Measurements from ENCODE around the gene NPRL2. TPM values are rescaled to one million over a fixed set of nuclear protein-coding genes. Genes with fewer than 3 reads are reported as not detected.

The NPRL2 gene
- total RNA-seq, 1 donor from 2014 or later, result 18.0 TPM

- H3K4me3 ChIP-seq (ENCODE audit: low read depth, low read length), result no peak overlapping the region
- peaks cover 32% of the 10 kb centered on the region for H3K27me3 ChIP-seq (ENCODE audit: control insufficient read depth, insufficient read depth, low read length)
- peak; percentile 11 for TF ChIP-seq CTCF (IDR thresholded peaks at IDR 0.05; ENCODE audit: insufficient read depth, low read length, poor library complexity, severe bottlenecking)
- H3K36me3 ChIP-seq (ENCODE audit: control insufficient read depth, insufficient read depth, low read length), result no peaks in the 10 kb centered on the region
- no peak for DNase-seq (ENCODE audit: low read depth)
Observed at GRCh38 chr3:50370594-50370993, 20.0 kb upstream of the NPRL2 start.

GRCh38 chr3:50369012-50369670, 18.6 kb upstream of the NPRL2 start:
- peaks cover 24% of the 10 kb centered on the region for H3K27me3 ChIP-seq (ENCODE audit: control insufficient read depth, insufficient read depth, low read length)
- no peaks in the 10 kb centered on the region for H3K36me3 ChIP-seq (ENCODE audit: control insufficient read depth, insufficient read depth, low read length)
- DNase-seq (ENCODE audit: low read depth), result no peak
- no peak overlapping the region for H3K4me3 ChIP-seq (ENCODE audit: low read depth, low read length)
- no peak for TF ChIP-seq CTCF (IDR thresholded peaks at IDR 0.05; ENCODE audit: insufficient read depth, low read length, poor library complexity, severe bottlenecking)

- Histone ChIP-seq H3K27me3 (ENCODE audit: control insufficient read depth, insufficient read depth, low read length) (peaks cover 12% of the 10 kb centered on the region), H3K4me3 (ENCODE audit: low read depth, low read length) (no peak overlapping the region), H3K36me3 (ENCODE audit: control insufficient read depth, insufficient read depth, low read length) (no peaks in the 10 kb centered on the region)
- TF ChIP-seq CTCF (IDR thresholded peaks at IDR 0.05; ENCODE audit: insufficient read depth, low read length, poor library complexity, severe bottlenecking), result no peak
- no peak for DNase-seq (ENCODE audit: low read depth)
Observed at GRCh38 chr3:50365842-50366220, 15.3 kb upstream of the NPRL2 start.

- peak; percentile 41 for DNase-seq (ENCODE audit: low read depth)
- TF ChIP-seq CTCF (IDR thresholded peaks at IDR 0.05; ENCODE audit: insufficient read depth, low read length, poor library complexity, severe bottlenecking), result no peak
Observed at GRCh38 chr3:50365080-50365841, 14.7 kb upstream of the NPRL2 start.

GRCh38 chr3:50364573-50365079, 14.1 kb upstream of the NPRL2 start:
- peaks cover 10% of the 10 kb centered on the region for H3K27me3 ChIP-seq (ENCODE audit: control insufficient read depth, insufficient read depth, low read length)
- DNase-seq (ENCODE audit: low read depth), result no peak

More at GRCh38 chr3:50365080-50365841, 14.7 kb upstream of the NPRL2 start:
- Histone ChIP-seq H3K36me3 (ENCODE audit: control insufficient read depth, insufficient read depth, low read length) (no peaks in the 10 kb centered on the region), H3K4me3 (ENCODE audit: low read depth, low read length) (peak overlapping the region; percentile 43), H3K27me3 (ENCODE audit: control insufficient read depth, insufficient read depth, low read length) (peaks cover 12% of the 10 kb centered on the region)

More at GRCh38 chr3:50364573-50365079, 14.1 kb upstream of the NPRL2 start:
- TF ChIP-seq CTCF (IDR thresholded peaks at IDR 0.05; ENCODE audit: insufficient read depth, low read length, poor library complexity, severe bottlenecking), result no peak
- Histone ChIP-seq H3K36me3 (ENCODE audit: control insufficient read depth, insufficient read depth, low read length) (no peaks in the 10 kb centered on the region), H3K4me3 (ENCODE audit: low read depth, low read length) (peak overlapping the region; percentile 43)
